ENCODE measurements around the gene INTS15.

- TF ChIP-seq TAF1 (IDR thresholded peaks at IDR 0.05; ENCODE audit: borderline replicate concordance, low read depth, low read length) (no peak), CTCF (IDR thresholded peaks at IDR 0.05) (no peak), GABPA (IDR thresholded peaks at IDR 0.05; ENCODE audit: low read depth) (no peak), EP300 (IDR thresholded peaks at IDR 0.05; ENCODE audit: borderline replicate concordance in 1 of 2, low read depth in 1 of 2, low read length in 1 of 2) (no peak), MAX (IDR thresholded peaks at IDR 0.05; ENCODE audit: low read depth) (no peak), RXRA (IDR thresholded peaks at IDR 0.05; ENCODE audit: borderline replicate concordance, low read depth) (no peak), JUND (IDR thresholded peaks at IDR 0.05) (no peak), NFIC (IDR thresholded peaks at IDR 0.05; ENCODE audit: borderline replicate concordance) (no peak), CHD2 (IDR thresholded peaks at IDR 0.05; ENCODE audit: low read length, partially characterized antibody) (no peak), RCOR1 (IDR thresholded peaks at IDR 0.05; ENCODE audit: low read length) (no peak)
Measured at GRCh38 chr7:6642239-6642839, 52.5 kb downstream of the INTS15 start.
